Activated CD4-positive, alpha-beta T cell treated with anti-CD3 and anti-CD28 coated beads, Interleukin-2, amount 50 U/mL, for 16 hours (primary cell): Measurements from ENCODE around the gene HHAT.

Experiments
- DNase-seq: peaks from one replicate; pipeline ENCODE4 v3.0.0-alpha.2; 2020

Gene HHAT

DNA sequence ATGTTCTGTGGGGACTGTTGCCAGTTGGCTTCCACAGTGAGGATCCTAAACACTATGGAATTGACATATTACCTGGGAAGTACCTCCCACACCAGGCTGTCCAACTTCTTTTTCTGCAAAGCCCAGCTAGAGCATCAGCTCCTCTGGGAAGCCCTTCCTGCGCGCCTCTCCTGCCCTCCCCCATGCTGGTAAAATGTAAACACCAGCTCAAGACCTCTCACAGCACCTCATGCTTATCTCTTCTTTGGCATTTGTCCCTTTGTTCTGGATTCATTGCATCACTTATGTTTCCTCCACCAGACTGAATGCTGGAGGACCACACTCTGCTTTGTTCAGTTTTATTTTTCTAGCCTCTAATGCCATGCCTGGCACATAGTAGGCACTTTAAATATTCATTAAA is 172.1 kb downstream of the HHAT start:
- DNase-seq, result no peak

DNA sequence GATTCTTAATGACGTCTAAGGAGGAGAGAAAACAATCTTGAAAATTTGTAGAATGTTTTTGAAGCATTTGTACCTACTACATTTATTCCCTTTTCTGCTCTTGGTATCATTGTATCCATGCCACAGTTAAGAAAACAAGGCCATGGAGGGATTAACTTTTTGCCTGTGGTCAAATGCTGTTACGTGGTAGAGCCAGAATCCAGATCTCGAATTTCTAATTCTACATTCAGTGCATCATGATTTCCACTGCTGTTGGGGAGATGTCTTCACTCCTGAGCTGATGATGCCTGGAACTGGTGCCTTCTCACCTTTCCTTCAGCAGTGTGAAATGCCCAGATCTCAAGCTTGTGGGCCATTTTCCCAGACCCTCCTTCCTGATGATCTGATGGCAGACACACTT is 175.6 kb downstream of the HHAT start:
- no peak for DNase-seq

DNA sequence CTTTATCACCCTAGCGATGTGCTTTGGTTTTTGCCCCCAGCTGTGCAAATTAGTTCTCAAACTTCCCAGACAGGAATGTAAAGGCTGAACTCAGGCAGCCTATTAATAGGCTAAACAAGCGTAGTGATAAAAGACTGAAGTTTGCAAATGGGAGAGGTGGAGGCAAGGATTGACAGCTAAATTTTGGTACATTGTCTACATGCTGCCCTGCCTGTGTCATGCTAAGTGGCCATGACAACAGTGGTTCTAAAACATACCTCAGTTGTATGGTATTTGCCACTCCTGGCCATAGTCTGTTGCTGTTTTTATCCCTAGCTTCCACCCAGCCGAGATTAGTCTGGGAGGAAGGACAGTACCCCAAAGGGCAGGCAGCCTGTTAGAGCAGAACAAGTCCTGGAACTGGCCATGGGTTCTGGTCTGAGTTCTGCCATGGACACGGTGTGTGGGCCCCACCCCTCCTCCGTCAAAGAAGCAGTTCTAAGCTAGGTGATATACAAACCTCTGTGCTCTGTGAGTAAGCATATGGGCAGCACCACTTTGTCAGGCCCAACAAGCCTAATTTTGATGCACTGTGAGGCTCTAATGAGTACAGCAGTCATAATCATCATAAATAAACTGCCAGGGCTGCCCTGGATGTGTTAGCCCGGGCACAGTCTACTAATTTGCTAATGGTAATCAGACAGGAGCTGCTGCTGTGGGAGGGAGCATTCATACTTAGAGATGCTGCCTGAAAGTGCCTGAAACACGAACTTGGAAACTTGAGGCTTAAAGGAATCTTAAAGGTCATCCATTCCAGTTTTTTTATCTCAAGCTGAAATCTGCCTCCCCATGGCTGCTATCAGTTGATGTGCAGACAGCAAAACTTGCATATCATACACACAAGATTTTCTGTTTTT is 177.1 kb downstream of the HHAT start:
- DNase-seq, result no peak

DNA sequence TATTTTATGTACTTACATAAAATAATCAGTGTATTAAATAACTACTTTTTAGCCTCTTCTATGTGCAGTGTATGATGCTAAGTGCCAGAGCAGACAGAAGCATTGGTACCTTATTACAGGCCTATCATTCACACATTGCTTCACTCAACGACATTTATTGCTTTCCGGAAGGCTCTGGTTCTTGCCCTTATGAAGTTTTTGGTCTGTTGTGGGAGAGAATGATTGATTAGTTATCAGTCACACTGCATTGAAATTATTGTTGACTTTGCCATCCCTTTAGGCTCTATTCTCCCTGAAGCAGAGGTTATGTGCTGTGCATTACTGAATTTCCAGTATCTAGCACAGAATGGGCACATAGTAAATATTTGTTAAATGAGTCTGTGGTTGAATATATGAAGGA is 178.0 kb downstream of the HHAT start:
- no peak for DNase-seq

DNA sequence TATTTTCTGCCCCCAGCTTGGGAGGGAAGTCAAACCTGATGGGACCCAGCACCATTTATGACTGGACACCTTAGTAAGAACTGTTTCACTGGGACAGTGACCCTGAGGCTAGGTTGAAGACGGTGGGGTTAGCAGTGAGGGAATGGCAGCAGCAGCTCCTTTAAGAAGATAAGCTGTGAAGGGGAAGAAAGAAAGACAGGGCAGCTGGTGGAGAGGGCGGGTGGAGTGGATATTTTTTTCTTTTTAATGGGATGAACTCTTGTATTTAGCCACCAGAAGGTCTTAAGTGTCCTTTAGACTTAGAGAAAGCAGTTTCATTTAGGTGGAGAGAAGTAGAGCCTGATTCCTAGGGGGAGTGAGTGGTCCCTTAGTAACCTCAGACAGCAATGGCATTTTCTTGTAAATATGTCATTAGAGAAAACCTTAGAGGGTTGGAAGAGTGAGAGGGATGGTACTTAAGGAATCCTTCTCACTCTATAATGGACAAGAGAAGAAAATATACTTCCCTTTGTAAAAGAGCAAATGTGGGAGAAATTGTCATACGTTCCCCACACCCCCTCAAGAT is 187.5 kb downstream of the HHAT start:
- DNase-seq, result no peak

DNA sequence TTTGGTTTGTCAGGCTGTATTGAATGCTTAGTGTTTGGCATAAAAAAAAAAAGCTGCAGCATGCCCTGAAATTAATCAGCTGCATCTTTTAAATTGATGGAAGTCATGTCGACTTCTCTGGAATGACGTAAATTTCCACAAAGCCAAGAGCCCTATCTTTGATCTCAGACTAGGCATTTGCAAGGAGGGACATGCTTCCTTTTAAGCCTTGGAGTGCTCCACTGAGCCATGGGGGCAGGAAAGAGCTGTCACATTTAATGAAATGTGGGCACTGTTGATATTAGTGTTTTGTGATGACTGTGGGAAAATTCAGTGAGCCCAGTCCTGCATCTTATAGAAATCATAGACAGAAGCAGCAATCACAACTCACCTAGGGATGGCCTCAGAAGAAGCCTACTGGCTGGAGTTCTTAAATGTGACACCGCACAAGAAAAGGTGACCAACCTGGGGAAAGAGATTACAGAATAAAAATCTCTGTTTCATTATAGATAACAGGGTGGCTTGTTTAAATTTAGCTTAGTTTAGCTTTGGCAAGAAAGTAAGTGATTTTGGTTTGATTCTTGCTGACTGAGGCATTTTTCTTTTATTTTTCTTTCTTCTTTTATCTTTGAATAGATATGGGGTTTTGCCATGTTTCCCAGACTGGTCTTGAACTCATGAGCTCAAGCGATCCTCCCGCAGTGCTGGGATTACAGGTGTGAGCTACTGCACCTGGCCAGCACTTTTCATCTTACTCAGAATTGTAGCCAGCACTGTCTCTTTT is 188.2 kb downstream of the HHAT start:
- no peak for DNase-seq

DNA sequence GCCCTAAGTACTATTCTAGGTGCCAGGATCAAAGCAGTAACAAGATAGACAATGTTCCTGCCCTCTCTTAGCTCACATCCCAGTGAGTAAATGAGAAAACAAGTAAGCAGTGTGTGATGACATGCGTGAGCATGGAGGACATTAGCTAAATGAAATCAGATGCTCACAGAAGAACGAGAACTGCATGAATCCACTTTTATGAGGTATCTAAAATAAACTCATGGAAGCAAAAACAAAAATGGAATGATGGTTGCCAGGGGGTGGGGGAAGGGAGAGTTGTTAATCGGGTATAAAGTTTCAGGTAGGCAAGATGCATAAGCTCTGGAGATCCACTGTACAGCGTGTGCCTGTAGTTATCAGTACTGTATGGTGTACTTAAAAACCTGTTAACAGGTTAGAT is 195.1 kb downstream of the HHAT start:
- no peak for DNase-seq

DNA sequence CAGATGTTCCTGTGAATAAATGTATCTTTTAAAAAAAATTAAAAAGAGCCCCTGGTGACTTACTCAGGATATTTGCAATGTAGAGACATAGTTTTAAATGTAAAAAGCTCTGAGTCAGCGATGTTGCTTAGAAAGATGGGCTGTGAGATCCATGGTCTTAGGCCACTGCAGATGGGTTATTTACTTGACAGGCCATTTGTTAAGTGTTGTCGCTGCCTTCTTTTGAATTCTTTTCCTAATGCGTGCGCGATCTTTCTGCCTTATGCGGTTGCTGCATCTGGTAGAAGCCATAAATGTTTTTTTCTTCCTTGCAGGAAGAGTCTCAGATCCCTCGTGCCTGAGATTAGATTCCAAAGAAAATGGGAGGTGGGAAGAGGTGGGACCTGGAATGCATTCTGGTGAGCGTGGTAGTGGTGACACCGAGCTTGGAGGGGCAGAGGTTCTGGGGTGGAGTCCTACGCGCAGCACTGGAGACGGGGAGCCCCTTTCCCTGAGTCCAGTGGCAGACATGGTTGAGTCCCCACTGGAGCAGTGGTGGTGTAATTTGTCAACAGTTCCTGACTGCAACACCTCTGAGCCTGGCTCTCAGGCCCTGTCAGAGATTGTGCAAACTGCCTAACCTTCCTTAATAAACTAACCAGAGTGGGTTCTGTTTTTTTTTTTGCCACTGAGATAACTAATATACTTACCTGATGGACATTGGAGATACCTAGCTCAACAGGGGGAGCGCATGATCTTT is 197.2 kb downstream of the HHAT start:
- no peak for DNase-seq

DNA sequence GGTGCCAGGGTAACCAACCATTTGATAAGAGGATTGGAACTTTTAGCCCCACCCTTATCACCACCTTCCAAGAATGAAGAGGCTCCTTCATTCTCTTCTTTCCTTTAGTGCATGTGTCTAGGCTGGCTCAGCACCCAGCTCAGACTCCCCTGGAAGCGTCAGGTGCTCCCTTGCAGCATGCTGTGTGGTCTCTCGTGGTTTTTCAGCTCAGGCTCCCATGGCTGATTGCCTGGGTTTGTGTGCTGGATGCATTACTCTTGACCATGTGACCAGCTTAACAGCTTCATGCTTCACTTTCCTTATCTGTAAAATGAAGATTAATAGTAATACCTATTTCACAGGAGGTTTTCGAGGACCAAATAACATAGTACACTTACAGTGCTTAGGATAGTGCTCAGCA is 198.4 kb downstream of the HHAT start:
- no peak for DNase-seq

DNA sequence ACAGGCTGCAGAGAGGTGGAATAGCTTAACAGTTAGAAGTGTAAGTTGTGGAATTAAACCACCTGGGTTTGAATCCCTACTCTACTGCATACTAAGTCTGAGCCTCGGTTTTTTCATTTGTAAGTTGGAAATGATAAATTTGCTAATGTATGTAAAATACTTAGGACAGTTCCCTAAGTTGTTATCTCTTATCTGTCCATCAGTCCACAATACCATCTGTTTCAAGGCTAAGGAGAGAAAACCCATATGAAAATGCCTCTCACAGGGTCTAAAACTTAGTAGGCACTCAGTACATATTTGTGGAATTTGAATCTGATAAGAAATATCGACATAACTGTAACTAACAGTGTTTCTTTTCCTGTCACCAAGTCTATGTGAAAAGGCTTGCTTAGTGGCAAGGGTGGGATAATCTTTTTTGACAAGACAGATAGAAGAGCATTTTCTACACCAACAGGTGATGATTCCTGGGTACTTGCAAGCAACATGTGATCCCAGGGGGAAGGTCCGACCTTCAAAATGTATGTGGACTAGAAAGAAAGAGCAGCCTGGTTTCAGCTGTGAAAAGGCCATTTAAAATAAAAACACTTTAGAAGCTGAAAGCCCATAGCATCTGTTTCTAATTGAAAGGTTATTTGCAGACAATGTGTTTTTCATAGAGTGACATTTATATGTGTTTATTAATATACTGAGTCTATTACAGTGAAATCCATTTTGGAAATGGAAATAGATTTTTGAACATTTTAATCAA is 202.9 kb downstream of the HHAT start:
- no peak for DNase-seq

DNA sequence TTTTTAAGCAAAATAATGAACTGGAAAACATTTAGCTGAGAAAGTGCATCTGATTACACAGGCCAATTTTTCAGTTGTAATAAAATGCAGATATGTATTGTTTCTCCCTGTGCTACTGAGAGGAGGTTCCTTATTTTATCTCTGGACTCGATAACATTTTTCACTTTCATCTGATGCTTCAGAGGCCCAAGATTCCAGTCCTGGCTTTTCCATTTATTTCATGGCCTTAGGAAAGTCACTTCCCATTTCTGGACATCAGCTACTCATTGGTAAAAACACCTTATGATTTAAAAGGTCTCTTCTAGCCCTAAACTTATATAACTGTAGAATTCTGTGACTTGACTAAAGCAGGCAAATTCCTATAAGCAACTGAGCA is 203.5 kb downstream of the HHAT start:
- no peak for DNase-seq

DNA sequence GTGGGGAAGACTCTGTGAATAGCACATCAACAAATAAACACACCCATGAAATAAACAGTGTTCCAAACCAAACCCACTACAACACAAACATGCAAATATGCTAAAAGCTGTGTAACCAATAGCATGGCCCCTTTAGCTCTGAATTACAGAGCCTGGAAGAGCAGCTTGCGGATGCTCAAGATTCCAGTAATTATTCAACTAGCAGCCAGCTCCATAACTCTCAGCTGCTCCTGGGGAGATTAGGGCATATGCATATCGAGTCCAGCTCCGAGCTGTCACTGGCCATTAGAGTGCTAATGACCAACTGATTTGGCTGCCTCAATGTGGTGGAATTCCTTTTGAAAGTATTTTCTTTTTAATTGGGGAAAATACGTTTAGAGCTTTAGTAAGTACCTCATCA is 207.1 kb downstream of the HHAT start:
- DNase-seq, result no peak

DNA sequence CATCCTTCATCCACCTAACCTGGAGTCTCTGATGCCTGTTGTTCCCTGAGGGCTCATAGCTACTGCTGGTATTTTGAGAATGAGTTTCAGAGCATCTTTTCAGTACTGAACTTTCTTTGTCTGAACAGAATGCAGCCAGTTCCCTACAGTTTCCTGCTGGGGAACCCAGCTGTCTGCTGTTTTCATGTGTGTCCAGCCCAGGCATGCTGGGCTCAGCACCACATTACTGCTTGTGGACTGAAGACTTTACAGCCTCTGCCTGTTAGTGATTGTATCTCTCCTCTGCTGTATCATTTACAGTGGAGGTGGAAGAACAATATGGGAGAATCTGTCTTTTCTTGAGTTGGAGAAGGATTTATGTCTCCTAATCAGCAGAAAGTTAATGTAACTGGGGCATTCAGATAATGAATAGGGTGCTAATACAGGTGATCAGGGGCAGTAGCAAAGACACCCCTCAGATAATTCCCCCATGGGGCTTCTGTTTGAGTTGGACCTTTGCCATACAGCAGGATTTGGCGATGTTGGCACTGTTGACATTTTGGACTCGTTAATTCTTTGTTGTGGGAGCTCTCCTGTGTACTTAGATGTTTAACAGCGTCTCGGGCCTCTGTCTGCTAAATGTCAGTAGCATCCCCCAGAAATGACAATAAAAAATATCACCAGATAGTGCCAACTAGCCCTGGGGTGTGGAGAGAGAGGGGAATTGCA is 207.7 kb downstream of the HHAT start:
- no peak for DNase-seq

DNA sequence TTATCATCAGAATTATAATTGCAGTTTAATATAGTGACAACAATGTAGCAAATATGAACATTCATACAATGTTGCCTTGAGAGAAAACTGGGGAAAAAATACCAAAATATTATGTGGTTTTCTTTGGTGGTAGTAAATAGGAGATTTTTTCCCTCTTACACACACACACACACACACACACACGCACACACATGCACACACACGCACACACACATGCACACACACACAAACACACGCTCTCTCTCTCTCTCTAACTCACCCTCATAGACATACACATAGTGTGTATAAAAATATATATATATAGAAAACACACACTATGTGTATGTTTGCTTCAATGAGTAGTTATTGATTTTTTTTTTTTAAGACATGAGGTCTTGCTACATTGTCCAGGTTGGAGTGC is 211.6 kb downstream of the HHAT start:
- no peak for DNase-seq

DNA sequence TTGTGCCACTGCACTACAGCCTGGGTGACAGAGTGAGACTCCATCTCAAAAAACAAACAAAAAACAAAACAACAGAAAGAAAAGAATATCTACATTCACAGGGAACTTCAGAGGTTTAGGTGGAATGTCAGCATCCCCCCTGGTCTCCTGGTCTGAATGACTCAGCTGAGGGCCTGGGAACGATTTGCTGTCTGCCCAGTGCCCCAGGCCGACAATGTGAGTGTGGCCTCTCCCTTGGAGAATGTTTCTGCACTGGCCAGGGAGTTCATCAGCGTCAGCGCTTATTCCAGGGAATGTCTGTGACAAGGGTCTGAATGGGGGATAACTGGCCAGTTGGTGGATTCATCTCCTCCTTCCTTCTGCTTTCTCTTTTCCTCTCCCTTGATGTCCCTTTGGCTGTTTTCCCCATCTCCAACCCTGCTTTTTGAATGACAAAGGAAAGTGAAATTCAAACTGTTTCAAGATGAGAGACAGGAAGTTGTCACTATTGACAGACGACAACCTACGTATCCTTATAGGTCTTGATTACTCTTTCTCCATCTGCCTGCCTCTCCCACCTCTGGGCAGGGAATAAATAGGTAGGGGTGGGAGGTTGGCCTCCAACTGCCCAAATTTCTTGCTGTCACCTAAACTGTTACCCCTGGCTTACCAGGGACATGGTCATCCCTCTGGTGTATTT is 213.1 kb downstream of the HHAT start:
- DNase-seq, result peak; percentile 5

DNA sequence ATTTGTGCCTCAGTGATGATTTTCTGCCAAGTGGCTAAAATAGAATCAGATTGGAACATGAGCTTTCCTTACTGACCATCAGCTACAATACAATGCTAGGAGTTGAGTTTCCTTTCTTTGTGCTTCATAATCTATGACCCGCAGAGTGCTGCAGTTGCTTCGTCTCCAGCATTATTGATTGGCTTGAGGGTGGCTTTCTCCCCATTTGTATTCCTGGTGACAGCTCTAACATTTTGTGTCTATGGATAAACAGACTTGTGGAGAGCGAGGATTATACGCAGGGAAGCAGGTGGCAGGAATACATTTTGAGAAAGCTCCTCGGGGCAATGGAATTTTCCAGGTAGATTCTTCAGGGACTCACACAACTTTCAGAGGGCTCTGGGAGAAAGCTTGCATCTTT is 223.2 kb downstream of the HHAT start:
- no peak for DNase-seq

DNA sequence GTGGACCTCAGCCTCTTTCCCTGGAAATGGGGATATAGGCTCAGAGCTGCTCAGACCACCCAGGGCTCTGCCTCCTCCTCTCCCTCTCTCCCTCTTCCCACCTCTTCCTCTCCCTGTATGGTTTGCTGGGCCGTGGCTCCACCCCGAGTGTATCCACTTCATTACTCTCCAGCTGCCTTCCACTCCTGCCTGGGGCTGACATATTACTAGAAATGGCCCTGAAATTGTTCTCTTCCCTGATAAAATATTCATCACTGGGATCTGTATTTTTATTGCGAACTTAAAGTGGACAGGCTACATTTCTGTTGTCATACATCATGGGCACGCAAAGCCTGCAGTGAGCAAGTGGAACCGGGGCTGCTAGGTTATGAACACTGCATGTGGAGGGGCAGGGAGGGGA is 225.0 kb downstream of the HHAT start:
- DNase-seq, result no peak

DNA sequence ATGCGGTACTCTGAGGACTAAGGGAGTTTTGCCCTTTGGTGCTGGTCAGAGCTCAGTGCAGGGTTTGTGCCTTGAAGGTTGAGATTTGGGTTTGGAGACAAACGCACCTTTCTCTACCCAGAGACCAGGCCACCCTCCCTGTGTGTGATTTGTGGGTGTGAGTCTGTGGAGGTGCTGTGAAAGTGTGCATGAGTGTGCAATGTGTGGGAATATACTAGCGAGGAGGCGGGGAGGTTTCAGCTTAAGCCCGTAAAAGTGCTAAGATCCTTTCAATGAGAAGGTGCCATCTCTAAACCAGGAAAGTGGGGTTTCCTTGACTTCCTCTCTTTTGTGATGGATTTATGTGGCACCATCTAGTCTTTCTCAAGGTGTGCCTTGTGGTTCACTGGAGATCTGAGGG is 225.7 kb downstream of the HHAT start:
- DNase-seq, result no peak

DNA sequence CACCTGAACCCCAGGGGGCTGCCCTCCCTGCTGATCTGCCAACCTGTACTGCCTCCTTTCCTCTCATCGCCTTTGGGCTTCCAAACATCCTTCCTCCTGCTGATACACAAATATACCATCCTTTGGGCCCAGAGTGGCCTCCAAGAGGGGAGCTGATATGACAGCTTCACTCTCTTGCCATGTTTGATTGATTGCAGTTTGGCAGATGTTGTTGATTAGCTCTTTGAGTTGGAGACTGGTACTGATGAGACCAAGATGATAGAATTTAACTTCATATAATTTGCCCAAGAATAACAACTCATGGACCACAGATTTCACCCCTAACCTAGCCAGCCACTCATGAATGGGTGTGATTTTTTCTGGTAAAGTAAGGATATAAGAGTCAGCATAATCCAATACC is 227.8 kb downstream of the HHAT start:
- DNase-seq, result no peak

DNA sequence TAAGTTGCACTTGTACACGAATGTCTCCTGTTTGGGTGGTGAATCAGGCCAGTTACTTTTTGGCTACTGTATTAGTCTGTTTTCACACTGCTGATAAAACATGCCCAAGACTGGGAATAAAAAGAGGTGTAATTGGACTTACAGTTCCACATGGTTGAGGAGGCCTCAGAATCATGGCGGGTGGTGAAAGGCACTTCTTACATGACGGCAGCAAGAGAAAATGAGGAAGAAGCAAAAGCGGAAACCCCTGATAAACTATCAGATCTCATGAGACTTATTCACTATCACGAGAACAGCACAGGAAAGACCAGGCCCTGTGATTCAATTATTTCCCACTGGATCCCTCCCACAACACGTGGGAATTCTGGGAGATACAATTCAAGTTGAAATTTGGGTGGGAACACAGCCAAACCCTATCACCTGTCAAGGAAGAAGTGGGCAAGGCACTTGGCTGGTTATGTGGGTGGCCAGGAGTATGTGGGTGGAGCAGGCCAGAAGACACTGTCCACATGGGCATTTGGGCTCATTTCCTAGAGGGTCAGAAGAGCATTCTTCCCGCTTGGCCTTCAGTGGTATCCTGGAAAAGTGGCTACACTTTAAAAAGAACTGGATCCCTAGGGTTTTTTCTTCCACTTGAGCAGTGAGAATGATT is 228.8 kb downstream of the HHAT start:
- no peak for DNase-seq

DNA sequence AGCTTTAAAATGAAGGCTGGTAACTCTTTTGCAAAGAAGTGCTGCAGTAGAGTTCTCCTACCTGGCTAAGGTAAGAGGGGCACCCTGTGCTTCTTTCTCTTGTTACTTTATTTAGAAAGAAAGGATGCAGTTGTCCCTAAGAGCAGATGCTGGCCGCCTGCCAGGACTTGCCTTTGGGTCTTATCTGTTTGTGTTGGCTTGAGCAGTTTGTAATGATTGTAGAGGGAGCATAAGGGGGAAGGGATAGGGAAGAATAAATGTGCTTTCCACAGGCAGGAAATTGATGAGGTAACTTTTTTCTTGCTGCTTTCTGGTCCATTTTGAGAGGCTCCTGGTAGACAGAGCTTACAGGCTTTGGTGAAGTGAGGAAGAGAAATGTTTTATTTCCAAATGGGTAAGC is 229.6 kb downstream of the HHAT start:
- DNase-seq, result no peak
